GM19351 (cell line): ENCODE results near the gene TBC1D9.
"Not testable (repeated sequence)": the region's sequence is repeated elsewhere in the genome, so short reads cannot be mapped to it uniquely, and the experiment has no call there.

Experiments used
- ATAC-seq: cut with Tn5 transposase; IDR thresholded peaks from one replicate; pipeline ENCODE4 v1.9.1; 2021; ENCODE audit warnings: mild to moderate bottlenecking, moderate library complexity; ENCODE audit not compliant: unreplicated experiment

Gene TBC1D9

DNA sequence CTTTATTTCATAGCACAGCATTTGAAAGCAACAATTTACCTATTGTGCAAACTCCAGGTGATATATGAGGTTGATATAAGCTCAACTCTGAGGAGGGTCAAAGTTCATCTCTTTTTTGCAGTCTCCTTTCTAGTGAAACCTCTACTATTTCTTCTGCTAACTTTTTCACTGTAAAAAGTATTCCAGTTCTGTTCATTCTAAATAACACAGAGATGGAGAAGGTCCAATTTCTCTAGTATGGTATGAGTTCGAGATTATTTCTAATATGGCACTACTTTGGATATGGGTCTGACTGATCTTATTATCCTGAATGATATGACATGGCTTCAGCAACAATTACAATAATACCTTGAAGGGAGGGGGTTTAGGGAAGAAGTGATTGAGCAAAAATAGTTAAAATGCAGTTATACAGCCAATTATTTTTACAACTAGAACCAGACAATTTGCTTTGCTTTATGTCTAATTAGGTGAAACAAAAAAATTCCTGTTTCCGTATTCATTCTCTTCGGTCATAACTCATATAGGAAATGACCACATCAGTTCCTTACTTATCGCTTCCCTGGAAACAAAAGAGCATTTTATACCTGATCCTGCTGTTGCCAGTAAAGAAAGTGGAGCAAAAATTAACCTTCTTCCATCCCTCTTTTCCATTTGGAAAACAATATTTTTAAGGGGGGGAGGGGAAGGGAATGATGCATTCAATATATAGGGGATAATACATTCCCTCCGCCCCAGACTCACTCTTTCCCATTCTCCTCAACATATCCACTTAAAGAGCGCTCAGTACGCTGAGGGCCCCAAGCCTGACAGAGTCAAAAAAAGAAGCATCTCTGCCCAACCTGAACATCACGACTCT, 1.0 kb downstream of the TBC1D9 start:
- no peak for ATAC-seq

DNA sequence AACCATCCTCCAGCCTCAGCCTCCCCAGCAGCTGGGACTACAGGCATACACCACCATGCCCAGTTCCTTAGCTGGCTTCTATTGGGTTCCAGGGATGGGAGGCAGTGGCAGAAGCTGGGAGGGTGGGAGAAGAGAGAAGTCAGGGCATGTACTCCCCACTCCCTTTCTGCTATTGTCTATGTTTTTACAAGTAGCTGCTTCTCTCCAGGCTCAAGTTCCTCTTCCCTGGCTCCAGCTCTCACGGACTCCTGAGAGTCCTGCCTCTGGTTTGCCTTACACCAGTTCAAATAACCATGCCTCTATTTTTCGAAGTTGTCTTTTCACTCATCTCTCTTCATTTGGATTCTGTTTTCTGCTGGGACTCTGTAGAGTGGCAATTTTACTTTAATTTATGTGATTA, 2.9 kb downstream of the TBC1D9 start:
- ATAC-seq: no peak

DNA sequence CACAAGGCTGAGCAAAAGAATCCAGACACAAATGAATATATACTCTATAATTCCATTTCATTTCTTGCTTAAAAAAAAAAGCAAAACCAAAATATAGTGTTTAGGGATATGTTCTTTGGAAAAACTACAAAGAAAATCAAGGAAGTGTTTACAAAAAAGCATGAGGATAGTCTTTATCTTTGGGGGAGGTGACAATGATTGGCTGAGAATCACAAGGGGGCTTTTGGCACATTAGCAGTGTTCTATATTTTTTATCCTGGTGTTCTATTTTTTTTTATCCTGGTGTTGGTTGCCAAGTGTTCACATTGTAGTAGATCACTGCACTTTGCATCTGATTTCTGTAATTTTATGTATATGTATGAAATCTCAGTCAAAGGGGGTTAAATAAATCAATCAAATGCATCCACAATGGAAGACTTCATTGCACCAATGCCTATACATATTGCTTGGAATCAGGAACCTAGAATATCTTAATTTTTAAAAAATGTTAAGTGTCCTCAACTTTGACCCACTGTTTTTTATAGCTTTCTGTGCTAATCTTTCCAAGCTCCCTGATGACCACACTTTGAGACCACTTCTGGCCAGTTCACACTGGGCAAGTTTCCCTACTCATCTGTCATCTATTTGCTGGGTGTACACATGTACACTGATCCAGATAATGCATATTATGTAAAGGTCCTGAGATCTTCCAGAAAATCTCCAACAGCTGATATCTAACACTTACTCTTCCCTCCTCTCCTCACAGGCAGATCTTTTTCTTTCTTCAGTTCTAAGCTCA, 3.7 kb downstream of the TBC1D9 start:
- no peak for ATAC-seq

DNA sequence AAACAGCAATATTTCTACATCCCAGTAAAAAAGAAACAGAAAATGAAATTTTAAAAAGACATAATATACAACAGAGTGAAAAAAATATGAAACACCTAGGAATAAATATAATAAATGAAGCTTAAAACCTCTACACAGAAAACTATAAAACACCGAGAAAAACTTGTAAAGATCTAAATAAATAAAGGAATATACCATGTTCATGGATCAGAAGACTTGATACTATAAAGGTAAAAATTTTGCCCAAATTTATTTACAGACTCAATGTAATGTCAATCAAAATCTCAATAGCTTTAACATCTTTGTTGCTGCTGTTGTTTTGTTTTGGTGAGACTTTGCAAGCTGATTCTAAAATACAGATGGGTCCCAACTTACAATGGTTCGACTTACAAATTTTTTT, 5.7 kb downstream of the TBC1D9 start:
- no peak for ATAC-seq

DNA sequence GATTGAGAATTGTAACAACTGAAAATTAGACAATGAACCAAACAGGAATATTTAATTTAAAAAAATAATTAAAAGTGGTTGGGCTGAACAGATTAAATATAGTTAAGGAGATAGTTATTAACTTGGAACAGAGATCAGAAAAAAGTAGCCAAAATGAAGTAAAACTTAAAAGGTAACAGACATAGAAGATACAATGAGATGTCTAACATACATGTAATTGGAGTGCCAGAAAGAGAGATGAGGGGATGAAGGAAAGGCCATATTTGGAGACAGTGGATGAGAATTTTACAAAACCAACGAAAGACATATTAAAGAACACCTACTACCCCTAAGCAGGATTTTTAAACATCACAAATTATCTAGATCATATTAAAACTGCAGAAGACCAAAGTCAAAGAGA, 8.0 kb downstream of the TBC1D9 start:
- no peak for ATAC-seq

GRCh38 chr4:140746546-140746945, 9.6 kb downstream of the TBC1D9 start:
- ATAC-seq: not testable (repeated sequence)

DNA sequence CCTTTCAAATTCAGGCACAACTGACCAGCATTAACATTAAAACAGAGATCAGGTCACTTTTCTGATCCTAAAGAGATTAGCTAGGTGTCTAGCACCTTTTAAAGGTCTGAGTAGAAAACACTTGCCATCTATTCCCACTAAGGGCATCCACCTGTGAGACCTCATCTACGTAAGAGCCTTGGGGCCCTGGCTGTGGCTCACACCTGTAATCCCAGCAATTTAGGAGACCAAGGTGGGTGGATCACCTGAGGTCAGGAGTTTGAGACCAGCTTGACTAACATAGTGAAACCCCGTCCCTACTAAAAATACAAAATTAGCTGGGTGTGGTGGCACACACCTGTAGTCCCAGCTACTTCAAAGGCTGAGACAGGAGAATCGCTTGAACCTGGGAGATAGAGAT, 11.8 kb downstream of the TBC1D9 start:
- no peak for ATAC-seq

DNA sequence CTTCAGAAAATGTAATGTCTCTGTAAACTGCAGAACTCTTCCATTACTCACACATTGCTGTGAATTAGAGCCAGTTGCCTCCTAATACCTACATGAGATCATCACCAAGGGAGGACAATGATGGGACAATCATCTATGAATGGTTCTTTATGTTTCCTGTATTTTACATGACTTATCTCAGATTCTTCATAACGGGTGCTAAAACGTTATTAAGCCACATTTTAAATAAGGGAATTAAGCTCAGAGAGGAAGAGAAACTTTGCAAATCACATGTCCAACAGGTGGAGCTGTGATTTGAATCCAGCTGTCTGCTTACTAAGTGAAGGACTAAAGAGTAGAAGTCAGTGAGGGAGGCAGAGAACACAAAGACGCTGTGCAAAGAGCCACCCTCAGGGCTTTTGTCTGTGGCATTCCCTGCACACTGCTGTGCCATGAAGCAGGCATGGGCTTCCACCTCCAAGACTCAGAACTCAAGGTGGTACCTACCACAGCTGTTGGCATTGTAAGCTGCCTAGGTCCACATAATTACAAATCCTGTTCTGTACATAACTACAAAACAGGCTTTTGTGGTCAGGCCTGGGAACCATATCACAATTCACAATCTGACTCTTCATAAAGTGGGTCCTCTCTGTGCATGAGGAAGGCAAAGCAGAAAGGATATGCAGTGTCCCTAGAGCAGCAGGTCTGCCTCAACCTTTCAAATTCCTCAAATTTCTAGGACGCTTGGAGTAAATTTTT, 12.8 kb downstream of the TBC1D9 start:
- ATAC-seq: peak; percentile 74

DNA sequence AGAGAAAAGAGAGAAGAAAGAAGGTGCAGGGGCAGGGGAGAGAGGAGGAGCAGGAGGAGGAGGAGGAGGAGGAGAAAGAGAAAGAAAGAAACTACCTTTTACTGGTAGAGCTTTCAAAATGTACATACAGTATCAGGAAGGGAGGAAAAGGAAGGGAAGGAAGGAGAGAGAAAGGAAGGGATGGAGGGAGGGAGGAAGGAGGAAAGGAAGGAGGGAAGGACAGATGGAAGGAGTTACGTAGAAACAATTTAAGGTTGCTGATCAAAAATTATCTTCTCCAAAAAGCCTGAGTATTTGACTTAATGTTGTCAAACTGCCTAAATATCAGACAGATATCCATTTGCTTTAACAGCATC, 13.4 kb downstream of the TBC1D9 start:
- peak; percentile 28 for ATAC-seq

GRCh38 chr4:140740906-140741670, 15.1 kb downstream of the TBC1D9 start:
- no peak for ATAC-seq

DNA sequence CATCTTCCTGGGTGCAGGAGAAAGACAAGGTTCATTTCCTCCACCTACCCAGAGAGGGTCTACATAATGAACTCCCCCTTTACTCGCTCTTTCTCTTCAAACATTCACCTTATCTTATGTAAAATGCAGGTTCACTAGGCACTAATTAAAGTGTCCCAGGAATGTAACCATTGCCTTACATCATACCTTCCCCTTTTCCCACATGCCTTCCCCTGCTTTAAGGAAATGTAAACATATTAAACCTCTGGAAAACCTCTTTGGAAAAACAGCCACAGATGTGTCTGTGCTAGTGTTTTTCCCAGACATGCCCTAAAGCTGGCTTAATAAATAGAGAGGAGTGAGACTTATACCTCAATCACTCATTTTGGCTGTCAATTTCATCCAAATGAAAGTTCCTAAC, 15.8 kb downstream of the TBC1D9 start:
- ATAC-seq: no peak

- no peak for ATAC-seq
These were observed 16.2 kb downstream of the TBC1D9 start for GRCh38 chr4:140739971-140740370.

GRCh38 chr4:140738139-140738538, 18.0 kb downstream of the TBC1D9 start:
- no peak for ATAC-seq

DNA sequence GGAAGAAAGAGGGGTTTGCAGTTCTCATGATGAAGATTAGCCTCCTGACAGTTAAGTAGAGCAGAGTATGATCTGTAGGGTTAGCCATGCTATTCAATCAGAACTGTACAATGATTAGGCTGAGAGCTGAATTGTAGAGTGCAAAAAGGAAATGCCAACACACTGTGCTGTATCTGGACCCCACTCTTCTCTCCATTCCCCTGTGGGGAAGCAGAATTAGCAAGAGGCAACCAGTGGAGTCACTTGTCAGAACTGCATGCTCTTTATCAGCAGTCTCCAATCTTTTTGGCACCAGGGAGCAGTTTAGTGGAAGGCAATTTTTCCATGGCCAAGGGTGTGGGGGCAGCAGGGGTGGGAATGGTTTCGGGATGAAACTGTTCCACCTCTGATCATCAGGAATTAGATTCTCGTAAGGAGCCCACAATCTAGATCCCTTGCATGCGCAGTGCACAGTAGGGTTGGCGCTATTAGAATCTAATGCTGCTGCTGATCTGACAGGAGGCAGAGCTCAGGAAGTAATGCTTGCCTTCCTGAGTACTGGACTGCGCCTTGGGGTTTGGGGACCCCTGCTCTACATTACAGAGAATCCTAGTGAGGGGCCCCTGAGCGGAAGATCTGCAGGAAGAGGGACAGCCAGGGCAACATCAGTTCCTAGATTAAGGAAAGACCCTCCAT, 19.4 kb downstream of the TBC1D9 start:
- ATAC-seq: no peak

GRCh38 chr4:140735779-140736391, 20.3 kb downstream of the TBC1D9 start:
- ATAC-seq: no peak

DNA sequence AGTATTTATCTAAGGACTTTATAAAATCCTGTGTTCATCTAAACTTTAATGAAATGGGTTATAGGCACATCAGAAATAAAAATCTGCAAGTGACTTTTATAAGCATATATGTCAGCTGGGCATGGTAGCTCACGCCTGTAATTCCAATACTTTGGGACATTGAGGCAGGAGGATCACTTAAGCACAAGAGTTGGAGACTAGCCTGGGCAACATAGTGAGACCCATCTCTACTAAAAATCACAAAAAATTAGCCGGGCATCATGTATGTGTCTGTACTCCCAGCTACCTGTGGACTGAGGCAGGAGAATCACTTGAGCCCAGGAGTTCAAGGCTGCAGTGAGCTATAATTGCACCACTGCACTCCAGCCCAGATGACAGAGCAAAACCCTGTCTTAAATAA, 20.9 kb downstream of the TBC1D9 start:
- ATAC-seq: no peak

- no peak for ATAC-seq
These were observed 23.4 kb downstream of the TBC1D9 start for GRCh38 chr4:140732780-140733179.

- ATAC-seq: no peak
These were observed 26.7 kb downstream of the TBC1D9 start for GRCh38 chr4:140729344-140730049.

DNA sequence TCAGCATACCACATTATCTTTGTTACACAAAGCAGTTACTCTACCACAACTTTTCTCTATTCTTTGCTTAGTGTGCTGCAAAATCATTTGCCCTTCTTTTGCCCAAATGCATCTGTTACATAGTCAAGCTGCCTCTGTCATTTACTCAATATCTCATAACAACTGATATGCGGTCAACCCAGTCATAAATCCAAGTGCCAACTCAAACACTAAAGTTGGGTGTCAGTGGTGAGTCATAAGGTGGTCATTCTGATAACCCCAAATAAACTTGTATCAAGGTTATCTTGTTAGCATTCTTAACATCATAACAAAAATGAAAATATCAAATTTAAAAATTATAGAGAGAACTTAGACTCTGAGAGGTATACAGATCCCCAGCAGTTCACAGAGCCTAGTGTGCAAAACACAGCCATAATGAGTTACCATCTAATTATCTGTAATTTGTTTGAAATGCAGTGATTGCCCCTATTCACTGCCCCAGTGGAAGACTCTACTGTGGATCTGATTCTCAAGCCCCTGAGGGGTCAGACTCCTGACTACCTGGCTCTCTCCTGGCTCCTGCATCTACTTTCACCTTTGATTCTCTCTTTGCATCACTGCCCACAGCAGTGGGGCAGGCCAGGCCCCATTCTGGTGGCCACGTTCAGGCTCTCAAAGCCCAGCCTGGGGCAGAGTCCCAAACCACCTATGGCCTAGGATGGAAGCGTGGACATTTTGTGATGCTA, 29.2 kb downstream of the TBC1D9 start:
- ATAC-seq: no peak
